BJ (cell line): ENCODE results near the gene ZMPSTE24. TPM values are rescaled to one million over a fixed set of nuclear protein-coding genes. Genes with fewer than 3 reads are reported as not detected.

ENCODE experiments used
- CTCF ChIA-PET: fragments of 350-600 bp; formaldehyde crosslinking; extraction: SDS; loops from one replicate; lab custom pipeline; 2021; ENCODE audit warnings: antibody characterized with exemption, inconsistent platforms; lab: Yijun Ruan, JAX
- POLR2A ChIA-PET: fragments of 300-600 bp; sonication (Branson Sonifier 250); formaldehyde crosslinking; extraction: SDS; loops from one replicate; lab custom pipeline; 2021; ENCODE audit warnings: antibody characterized with exemption; lab: Charles Lee
- DNase-seq: peaks from one replicate; pipeline ENCODE4 v3.0.0-alpha.2; 2011; ENCODE audit warnings: low read depth
- H3K27me3 ChIP-seq: 2 replicates; pipeline ENCODE4 v1.6.0; 2011; ENCODE audit warnings: low read length; ENCODE audit not compliant: control insufficient read depth, insufficient read depth
- H3K36me3 ChIP-seq: 2 replicates; pipeline ENCODE4 v1.5.1; 2011; ENCODE audit warnings: low read length; ENCODE audit not compliant: control insufficient read depth, insufficient read depth
- H3K4me3 ChIP-seq: 2 replicates; pipeline ENCODE4 v1.5.1; 2011; ENCODE audit warnings: low read depth, mild to moderate bottlenecking, control low read depth, low read length
- CTCF ChIP-seq: IDR thresholded peaks from 2 replicates; pipeline ENCODE4 v1.5.1; 2011; ENCODE audit warnings: low read depth, mild to moderate bottlenecking, control low read depth, inconsistent platforms, low read length, moderate library complexity; ENCODE audit not compliant: insufficient read depth
- polyA plus RNA-seq: library from polyadenylated mRNA; depleted of rRNA; stranded (reverse); fragments of >200 nt; gene quantifications from 2 replicates; pipeline ENCODE4 v1.2.3, GENCODE V29; 2011

The ZMPSTE24 gene
- polyA plus RNA-seq, 1 experiment = 16.5 TPM

GRCh38 chr1:40310983-40311642 is 53.1 kb downstream of the ZMPSTE24 start:
- CTCF ChIA-PET = interaction anchor here (1.0 to 1.5 kb wide), 2 partner anchors 93 to 158 kb away, joined by 3 to 5 read pairs; no protein-coding TSS in a partner anchor
- H3K4me3 ChIP-seq = no peak overlapping the region
- H3K27me3 ChIP-seq = peaks cover 4% of the 10 kb centered on the region
- no peak for TF ChIP-seq CTCF
- DNase-seq = no peak
- POLR2A ChIA-PET = no interaction called here
- no peaks in the 10 kb centered on the region for H3K36me3 ChIP-seq

GRCh38 chr1:40311692-40312091 is 53.7 kb downstream of the ZMPSTE24 start:
- Histone ChIP-seq H3K4me3 (no peak overlapping the region), H3K27me3 (peaks cover 10% of the 10 kb centered on the region), H3K36me3 (no peaks in the 10 kb centered on the region)
- no peak for TF ChIP-seq CTCF
- ChIA-PET CTCF (interaction anchor here (1.0 to 1.5 kb wide), 2 partner anchors 93 to 159 kb away, joined by 3 to 5 read pairs; no protein-coding TSS in a partner anchor), POLR2A (no interaction called here)
- DNase-seq = no peak

GRCh38 chr1:40312238-40313205 is 54.5 kb downstream of the ZMPSTE24 start:
- no peaks in the 10 kb centered on the region for H3K36me3 ChIP-seq
- no peak for DNase-seq
- ChIA-PET CTCF (interaction anchor here (1.0 kb wide), 1 partner anchor 92 kb away, joined by 3 read pairs; no protein-coding TSS in a partner anchor), POLR2A (no interaction called here)
- no peak overlapping the region for H3K4me3 ChIP-seq
- H3K27me3 ChIP-seq = peaks cover 17% of the 10 kb centered on the region
- TF ChIP-seq CTCF = no peak

GRCh38 chr1:40313329-40313957 is 55.4 kb downstream of the ZMPSTE24 start:
- H3K36me3 ChIP-seq = no peaks in the 10 kb centered on the region
- CTCF ChIA-PET = interaction anchor here (0.6 to 8.5 kb wide), 5 partner anchors 11 to 169 kb away, joined by 3 to 80 read pairs (median 18); no protein-coding TSS in a partner anchor
- TF ChIP-seq CTCF = no peak
- no peak for DNase-seq
- H3K27me3 ChIP-seq = peaks cover 23% of the 10 kb centered on the region
- POLR2A ChIA-PET = no interaction called here
- H3K4me3 ChIP-seq = no peak overlapping the region
